GM23248 (cell line): ENCODE results near the gene CWH43.

Experiments used
- EZH2 ChIP-seq: fragments of 200-600 bp; sonication (generic); IDR thresholded peaks from 2 replicates; pipeline ENCODE4 v1.6.1; 2018; ENCODE audit warnings: antibody characterized with exemption, mild to moderate bottlenecking; ENCODE audit not compliant: insufficient read depth, poor library complexity, severe bottlenecking
- EZH2phosphoT487 ChIP-seq: fragments of 200-600 bp; sonication (generic); IDR thresholded peaks from 2 replicates; pipeline ENCODE4 v1.6.1; 2018; ENCODE audit warnings: antibody characterized with exemption, moderate library complexity, mild to moderate bottlenecking, low read depth; ENCODE audit not compliant: insufficient read depth

GRCh38 chr4:49063670-49064069 lies 77.6 kb downstream of the CWH43 start:
- TF ChIP-seq EZH2 (no peak), EZH2phosphoT487 (no peak)
